GM10847 (cell line): Measurements from ENCODE around the gene RCSD1.

ENCODE experiments used
- POLR2A ChIP-seq: IDR thresholded peaks from 2 replicates; pipeline ENCODE4 v1.6.1; 2011; ENCODE audit not compliant: insufficient read length; ENCODE audit errors: extremely low read depth

RCSD1 gene

DNA sequence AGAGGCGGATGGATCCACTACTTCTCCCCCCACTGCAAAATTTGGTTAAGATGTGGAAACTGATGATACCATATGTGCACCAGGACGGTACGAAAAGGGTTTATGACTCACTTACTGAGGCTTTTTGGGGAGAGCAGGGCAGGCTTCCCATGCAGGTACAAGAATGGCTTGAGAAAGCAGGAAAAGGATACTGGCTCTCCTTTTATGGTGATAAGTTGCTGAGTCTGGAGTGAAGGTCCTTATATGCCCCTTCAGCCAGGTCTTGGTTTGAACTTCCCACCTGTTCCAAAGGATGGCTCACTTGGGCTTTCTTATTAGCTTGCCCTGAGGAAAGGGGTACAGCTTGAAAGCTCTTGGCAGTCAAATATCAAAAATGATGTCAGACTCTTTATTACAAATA is 114.9 kb downstream of the RCSD1 start:
- no peak for TF ChIP-seq POLR2A

DNA sequence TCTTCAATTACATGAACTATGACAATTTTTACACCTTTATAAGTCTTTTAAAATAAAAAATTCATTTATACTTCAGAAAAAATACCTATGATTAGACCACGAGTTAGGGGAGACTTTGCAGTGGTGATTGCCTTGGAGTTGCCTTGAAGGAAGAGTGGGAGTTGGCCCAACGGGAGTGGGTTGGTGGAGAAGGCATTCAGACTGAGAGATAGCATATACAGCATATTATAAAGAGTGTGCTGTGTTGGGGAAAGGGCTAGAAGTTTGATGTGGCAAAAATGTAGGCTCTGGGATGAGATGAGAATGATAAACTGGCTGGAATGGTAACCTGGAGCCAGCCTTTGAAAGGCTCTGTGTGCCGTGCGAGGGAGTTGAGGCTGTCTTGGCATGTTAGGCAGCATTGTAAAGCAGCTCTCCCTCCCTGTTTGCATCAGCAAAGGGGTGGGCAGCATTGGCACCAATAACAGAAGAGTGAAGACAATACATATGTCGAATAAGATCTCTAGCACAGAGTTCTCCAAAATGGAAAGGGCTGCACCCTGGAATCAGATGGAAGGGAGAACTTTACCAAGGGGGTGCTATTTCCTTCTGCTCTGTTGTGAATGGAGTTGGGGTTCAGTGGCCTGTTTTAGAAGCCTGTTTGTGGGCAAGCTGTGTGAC is 116.1 kb downstream of the RCSD1 start:
- no peak for TF ChIP-seq POLR2A

DNA sequence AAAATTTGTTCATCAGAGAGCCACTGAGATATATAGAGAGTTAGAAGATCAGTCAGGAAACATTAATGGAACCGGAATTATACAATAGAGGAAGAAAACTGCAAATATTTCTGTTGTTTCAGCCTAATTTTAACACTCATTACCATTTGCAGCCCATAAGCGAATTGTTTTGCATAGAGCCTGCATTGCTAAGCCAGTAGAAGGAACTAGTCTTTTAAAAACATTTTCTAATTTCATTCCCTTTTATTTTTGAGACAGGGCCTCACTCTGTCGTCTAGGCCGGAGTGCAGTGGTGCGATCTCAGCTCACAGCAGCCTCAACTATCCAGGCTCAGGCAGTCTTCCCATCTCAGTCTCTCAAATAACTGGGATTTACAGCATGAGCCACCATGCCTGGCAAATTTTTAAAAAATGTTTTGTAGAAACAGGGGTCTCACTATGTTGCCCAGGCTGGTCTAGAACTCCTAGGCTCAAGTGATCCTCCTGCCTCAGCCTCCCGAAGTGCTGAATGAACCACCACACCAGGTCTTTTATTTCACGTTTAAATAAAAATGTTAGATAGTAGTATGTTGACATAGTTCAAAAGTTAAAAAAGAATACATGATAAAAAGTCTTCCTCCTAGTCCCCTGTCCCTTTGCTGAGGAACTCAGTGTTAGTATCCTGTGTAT is 117.1 kb downstream of the RCSD1 start:
- TF ChIP-seq POLR2A: no peak

DNA sequence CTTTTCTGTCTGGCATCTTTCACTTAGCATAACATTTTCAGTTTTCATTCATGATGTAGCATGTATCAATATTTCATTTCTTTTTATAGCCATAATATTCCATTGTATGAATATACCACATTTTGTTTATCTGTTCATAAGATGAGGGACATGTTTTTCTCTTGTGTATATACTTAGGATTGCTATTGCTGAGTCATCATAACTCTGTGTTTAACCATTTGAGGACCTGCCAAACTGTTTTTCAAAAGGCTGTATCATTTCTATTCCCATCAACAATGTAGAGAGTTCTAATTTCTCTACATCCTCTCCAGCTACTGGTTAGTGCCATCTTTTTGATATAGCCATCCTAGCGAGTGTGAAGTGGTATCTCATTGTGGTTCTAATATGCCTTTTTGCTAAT is 118.0 kb downstream of the RCSD1 start:
- TF ChIP-seq POLR2A: no peak

DNA sequence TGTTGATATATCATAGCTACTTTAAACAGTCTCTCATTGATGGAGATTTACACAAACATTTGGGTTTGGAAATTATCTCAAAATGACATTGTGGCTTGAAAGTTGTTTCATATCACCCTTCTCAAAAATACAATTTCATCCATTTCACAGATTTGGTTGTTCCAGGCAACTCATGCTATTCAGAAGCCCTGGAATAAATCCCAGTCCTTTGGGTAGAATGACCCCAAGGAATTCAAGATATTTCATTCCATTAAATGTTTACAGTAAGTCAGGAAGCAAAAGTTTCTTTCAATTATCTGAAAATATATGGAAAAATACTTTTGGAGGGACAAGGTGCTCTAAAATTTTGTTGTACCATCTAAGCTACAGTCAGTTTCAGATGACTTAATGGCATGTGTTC is 118.9 kb downstream of the RCSD1 start:
- TF ChIP-seq POLR2A: no peak

DNA sequence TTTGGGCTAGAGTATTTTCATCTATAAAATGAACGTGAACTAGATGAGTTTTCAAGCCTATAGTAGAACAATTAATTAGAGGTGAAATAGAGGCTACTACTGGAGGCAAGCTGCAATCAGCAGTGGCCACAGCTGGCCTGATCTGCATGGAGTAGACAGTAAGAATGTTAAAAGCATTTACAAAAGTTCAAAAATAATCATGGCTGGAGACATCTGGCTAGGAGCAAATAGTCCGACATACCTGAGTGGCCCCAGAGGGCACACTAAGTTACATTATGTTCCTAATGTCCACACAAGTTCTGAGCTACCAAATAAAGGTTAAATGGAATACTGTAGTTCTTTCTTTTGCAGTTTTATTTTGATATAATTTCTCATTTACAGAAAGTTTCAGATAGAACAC is 119.7 kb downstream of the RCSD1 start:
- no peak for TF ChIP-seq POLR2A

DNA sequence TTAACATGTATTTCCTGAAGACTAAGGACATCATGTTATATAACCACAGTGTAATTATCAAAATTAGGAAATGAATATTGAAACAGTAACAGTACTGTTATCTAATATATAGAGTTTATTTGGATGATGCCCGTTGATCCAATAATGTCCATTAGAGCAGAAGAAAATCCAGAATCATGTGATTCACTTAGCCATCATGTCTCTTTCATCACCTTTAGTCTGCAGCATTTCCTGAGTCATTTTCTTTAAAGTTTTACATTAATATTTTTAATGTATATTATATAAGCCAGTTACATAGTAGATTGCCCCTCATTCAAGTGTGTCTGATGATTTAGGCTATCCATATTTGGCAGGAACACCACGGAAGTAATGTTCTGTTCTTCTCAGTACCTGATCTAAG is 120.6 kb downstream of the RCSD1 start:
- no peak for TF ChIP-seq POLR2A

DNA sequence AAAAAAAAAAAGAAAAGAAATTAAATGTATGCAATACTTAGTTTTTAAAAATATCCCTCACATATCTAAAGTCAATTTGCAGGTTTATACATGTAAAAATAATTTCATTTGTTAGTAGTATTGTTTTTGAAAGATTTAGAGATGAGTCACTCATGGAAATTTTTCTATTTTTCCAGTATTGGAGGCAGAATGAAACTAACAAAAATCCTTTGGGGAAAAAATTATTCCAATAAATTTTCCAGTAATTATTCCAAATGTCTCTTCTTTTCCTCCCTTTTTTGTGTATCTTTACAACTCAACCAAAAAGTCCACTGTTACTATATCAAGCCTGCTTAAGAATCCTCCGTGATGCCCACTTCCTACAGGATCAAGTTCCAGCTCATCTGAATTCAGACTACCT is 121.6 kb downstream of the RCSD1 start:
- TF ChIP-seq POLR2A: no peak

DNA sequence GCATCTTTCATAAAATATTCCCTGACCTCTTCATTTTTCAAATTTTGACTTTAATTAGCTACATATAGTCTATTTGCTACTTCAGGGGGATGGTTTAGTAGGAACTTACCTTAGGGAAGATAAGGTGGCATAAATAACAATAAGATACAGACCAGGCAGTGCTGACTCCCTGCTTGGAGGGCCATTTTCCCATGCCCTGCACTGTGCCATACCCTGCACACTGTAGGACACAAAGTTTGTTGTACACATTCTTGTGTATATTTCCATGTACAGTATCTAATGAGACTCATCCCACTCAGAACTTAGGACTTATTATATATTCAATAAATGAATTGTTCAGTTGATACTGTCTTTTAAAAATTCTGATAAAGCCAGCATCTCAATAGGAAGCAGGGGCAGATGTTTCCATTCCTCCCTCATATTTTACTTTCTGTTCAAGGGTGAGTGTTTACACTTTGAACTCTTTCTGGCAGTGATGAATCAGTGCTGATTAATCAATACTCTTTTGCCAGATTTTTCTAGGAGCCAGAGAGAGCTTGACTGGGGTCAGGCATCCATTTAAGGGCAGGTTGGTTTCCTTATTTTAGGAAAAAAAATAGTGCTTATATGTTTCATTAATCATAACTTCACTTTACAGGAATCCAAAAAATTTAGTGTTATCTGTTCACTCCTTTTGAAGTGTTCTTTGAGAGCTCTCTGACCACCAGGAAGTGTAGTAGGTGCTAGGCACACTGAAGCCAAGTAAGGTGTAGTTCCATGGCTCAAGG is 122.4 kb downstream of the RCSD1 start:
- TF ChIP-seq POLR2A: no peak

DNA sequence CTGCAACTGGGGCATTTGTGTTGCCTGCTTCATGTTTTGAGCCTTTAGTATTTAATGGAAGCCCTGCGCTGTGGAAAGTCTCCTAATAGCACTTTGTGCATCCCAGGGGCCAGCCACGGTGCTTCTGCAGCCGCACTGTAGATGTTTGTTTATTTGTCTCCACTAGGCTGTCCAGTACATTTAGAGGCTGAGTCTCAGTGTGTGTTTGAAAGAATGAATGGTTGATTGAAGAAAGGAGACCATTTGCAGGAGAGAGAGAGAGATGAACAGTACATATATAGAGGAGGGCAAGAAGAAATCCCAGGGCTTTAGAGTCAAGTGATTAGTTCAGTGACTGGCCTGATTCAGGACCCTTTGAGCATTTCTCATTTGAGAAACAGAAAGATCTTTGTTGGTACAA is 125.6 kb downstream of the RCSD1 start:
- no peak for TF ChIP-seq POLR2A
